Measurements from ENCODE around the gene SLC44A3. TPM values are rescaled to one million over a fixed set of nuclear protein-coding genes. Genes with fewer than 3 reads are reported as not detected.
A peak's percentile ranks its signal among the peaks of the same experiment; 100 is the strongest.

SLC44A3 gene
- polyA plus RNA-seq, 6 donors from 2014 or later, result not detected

DNA sequence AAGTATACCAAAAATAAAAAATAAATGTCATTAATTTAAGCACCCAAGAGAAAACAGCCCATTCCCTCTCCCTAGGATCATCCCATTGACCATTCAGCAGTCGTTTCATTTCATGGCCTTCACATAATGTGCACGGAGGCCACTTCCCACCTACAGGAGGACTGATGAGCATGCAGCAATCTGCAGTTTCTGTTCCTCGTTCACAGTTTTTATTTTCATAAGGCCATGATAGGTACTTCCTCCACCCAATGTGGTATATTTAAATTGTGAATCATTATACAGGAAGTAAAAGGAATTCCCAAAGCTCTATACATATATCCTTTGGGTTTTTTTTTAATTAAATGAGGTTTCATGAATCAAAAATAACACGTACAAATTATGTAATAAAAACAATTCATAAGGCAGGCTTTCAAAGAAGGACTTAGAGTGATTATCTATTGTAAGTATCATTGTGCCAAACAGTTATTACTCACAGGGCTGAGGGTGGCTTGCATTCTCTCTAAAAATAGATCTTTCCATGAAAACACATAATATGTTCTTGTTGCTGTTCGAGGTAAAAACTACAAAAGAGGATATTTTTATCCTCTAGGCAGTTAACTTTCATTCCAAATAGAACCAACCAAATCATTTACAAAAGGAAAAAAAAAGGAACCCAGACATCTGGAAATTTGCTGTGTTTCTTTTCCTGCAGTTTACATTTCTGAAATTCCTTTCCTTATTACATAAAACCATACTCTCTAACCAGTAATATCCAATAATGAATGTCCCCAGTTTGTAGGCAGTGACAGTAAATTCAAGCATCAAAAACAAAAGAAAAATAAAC, 27.5 kb upstream of the SLC44A3 start:
- H3K27ac Mint-ChIP-seq, result peak overlapping the region; percentile 29 to 86 (median 75)

DNA sequence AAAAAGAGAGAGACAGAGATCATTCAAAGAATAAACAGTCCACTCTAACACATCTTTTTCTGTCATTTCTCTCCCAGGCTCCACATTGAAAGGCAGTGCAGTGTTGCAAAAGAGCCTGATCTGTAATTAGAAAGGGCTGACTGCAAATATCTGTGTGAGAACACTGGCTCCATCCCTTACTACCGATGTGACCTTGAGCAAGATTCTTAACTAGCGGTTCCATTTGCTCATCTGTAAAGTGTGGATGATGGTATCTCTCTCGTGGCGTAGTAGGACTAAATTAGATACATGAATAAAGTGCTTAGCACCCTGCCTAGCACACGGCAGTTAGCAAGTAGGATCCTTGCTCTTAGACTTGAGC, 26.9 kb upstream of the SLC44A3 start:
- H3K36me3 Mint-ChIP-seq, result no peaks in the 10 kb centered on the region
- peaks cover 0 to 25% (median 4%) of the 10 kb centered on the region in 7 donors for H3K9me3 Mint-ChIP-seq
- H3K4me3 Mint-ChIP-seq, result peak overlapping the region in 4 of 8 donors; percentile 3 to 33 (median 22)
- DNase-seq, result no peak
- H3K27ac Mint-ChIP-seq, result peak overlapping the region in 4 of 6 donors; percentile 56 to 86 (median 74)
- H3K4me1 Mint-ChIP-seq, result peaks cover 36 to 49% (median 37%) of the 10 kb centered on the region in 3 donors
- H3K27me3 Mint-ChIP-seq, result no peaks in the 10 kb centered on the region
- no peak for ATAC-seq (ENCODE audit: low read depth in 2 of 2)

More for the DNA sequence above, 27.5 kb upstream of the SLC44A3 start:
- no peaks in the 10 kb centered on the region for H3K27me3 Mint-ChIP-seq
- peaks cover 0 to 25% (median 4%) of the 10 kb centered on the region in 7 donors for H3K9me3 Mint-ChIP-seq
- peak; percentile 83 to 88 for ATAC-seq (ENCODE audit: low read depth in 2 of 2)
- peaks cover 36 to 49% (median 37%) of the 10 kb centered on the region in 3 donors for H3K4me1 Mint-ChIP-seq
- H3K36me3 Mint-ChIP-seq, result no peaks in the 10 kb centered on the region
- peak; percentile 57 for DNase-seq
- peak overlapping the region; percentile 2 to 69 (median 46) for H3K4me3 Mint-ChIP-seq

DNA sequence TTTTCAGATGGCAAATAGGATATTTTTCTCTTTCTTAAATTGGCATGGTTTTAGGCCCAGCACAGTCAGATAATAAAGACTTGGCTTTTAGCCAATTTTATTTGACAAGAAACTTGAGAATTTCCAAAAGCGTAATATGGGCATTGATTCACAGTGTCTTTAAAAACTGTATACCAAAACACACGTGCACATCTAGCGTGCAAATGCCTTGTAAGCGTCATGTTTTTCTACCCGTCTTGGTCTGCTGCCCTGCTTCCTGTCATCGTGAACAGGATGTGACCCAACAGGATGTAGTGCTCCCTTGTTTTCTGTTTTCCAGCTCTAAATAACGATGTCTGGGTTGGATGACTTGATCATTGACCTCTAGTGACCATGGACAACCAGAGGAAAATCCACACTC, 24.7 kb upstream of the SLC44A3 start:
- peak overlapping the region; percentile 64 to 96 (median 84) for H3K27ac Mint-ChIP-seq
- peaks cover 0 to 25% (median 4%) of the 10 kb centered on the region in 7 donors for H3K9me3 Mint-ChIP-seq
- H3K36me3 Mint-ChIP-seq, result no peaks in the 10 kb centered on the region
- H3K4me1 Mint-ChIP-seq, result peaks cover 36 to 49% (median 37%) of the 10 kb centered on the region in 3 donors
- H3K4me3 Mint-ChIP-seq, result peak overlapping the region in 6 of 8 donors; percentile 9 to 79 (median 66)
- DNase-seq, result peak; percentile 50
- no peaks in the 10 kb centered on the region for H3K27me3 Mint-ChIP-seq
- ATAC-seq (ENCODE audit: low read depth in 2 of 2), result peak; percentile 80 to 82

DNA sequence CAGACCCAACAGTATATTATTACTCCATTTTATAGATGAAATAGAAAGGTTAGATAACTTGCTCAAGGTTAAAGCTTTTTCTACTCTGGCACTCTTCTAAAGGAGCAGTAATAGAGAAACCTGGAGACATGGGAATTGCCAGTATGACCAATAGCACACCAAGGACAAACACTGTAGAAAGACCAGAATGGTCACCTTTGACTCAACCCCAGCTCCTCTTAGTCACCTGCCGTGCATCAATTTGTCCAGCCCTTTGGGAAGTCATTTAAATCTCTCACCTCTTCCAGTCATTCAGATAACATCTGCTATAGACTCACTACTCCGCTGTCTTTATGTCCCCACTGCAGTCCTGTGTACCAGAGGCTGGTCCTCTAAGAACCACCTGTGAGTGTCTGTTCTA, 23.9 kb upstream of the SLC44A3 start:
- Mint-ChIP-seq H3K4me3 (peak overlapping the region in 5 of 8 donors; percentile 13 to 80 (median 53)), H3K27ac (peak overlapping the region; percentile 2 to 96 (median 84)), H3K4me1 (peaks cover 36 to 44% (median 37%) of the 10 kb centered on the region in 3 donors), H3K27me3 (no peaks in the 10 kb centered on the region), H3K36me3 (no peaks in the 10 kb centered on the region), H3K9me3 (peaks cover 0 to 25% (median 4%) of the 10 kb centered on the region in 7 donors)
- DNase-seq, result no peak
- no peak for ATAC-seq (ENCODE audit: low read depth in 2 of 2)

DNA sequence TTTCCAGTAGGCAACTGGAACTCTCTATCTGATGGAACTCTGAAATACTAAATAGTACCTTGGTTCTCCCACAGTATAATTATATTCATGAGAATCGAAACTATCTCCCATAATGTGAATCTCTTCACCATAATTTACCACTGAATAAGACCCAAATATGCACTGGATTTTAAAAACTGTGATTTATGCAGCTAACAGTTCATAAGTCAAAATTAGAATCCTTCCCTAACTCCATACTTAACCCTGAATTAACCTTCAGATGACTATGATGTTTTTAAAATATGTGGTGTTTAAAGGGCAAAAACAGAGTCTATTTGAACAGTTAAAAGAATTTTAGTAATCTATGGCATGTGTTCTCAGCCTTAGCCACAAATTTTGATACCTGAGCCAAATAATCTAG, 22.9 kb upstream of the SLC44A3 start:
- H3K9me3 Mint-ChIP-seq, result peaks cover 0 to 25% (median 4%) of the 10 kb centered on the region in 7 donors
- H3K36me3 Mint-ChIP-seq, result no peaks in the 10 kb centered on the region
- H3K27ac Mint-ChIP-seq, result peak overlapping the region in 4 of 6 donors; percentile 54 to 88 (median 64)
- no peaks in the 10 kb centered on the region for H3K27me3 Mint-ChIP-seq
- ATAC-seq (ENCODE audit: low read depth in 2 of 2) (no peak), DNase-seq (no peak)
- H3K4me3 Mint-ChIP-seq, result no peak overlapping the region
- peaks cover 33 to 41% (median 37%) of the 10 kb centered on the region in 3 donors for H3K4me1 Mint-ChIP-seq

DNA sequence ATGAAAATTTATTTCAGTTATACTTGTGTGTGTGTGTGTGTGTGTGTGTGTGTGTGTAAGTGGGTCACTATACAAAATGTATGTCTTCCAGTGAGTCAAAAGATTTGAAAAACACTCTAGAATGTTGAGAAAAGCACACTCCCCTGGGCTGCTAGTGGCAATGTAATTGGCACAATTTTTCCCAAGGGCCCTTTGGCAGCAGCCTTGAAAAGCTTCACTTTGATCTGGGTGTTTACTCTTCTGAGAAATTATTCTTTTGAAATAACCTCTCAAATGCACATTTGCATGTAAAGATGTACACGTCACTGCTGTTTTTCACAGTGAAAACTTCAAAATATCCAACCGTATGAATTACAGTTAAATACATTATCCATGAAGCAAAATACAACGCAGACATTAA, 22.1 kb upstream of the SLC44A3 start:
- H3K27ac Mint-ChIP-seq, result peak overlapping the region in 1 of 6 donors; percentile 88
- peaks cover 26 to 33% (median 33%) of the 10 kb centered on the region in 3 donors for H3K4me1 Mint-ChIP-seq
- ATAC-seq (ENCODE audit: low read depth in 2 of 2), result no peak
- no peak for DNase-seq
- H3K4me3 Mint-ChIP-seq, result no peak overlapping the region
- H3K9me3 Mint-ChIP-seq, result peaks cover 0 to 18% (median 4%) of the 10 kb centered on the region in 7 donors
- no peaks in the 10 kb centered on the region for H3K36me3 Mint-ChIP-seq
- H3K27me3 Mint-ChIP-seq, result no peaks in the 10 kb centered on the region

DNA sequence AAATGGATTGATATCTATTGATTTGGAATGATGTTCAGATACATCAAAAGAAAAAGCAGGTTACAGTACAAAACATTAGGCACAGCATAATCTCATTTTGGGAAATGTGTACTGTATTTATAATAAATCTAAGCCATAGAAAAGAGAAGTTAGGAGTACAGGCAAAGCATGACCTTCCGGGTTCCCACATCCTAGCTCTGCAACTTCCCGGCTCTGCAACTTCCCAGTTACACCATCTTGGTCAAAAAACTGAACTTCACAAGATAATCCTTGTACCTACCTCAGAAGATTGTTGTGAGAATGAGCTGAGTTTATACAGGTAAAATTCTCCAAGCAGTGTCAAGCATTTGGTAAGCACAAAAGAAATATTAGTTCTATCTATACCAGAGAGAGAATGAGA, 21.7 kb upstream of the SLC44A3 start:
- Mint-ChIP-seq H3K9me3 (peaks cover 0 to 17% (median 4%) of the 10 kb centered on the region in 7 donors), H3K4me1 (peaks cover 22 to 29% (median 29%) of the 10 kb centered on the region in 3 donors), H3K36me3 (no peaks in the 10 kb centered on the region), H3K27ac (peak overlapping the region in 3 of 6 donors; percentile 30 to 68 (median 67)), H3K27me3 (no peaks in the 10 kb centered on the region), H3K4me3 (peak overlapping the region in 1 of 8 donors; percentile 13)
- ATAC-seq (ENCODE audit: low read depth in 2 of 2), result no peak
- no peak for DNase-seq

GRCh38 chr1:94799206-94799605, 21.0 kb upstream of the SLC44A3 start:
- H3K36me3 Mint-ChIP-seq, result no peaks in the 10 kb centered on the region
- no peak overlapping the region for H3K4me3 Mint-ChIP-seq
- no peaks in the 10 kb centered on the region for H3K27me3 Mint-ChIP-seq
- H3K9me3 Mint-ChIP-seq, result peaks cover 0 to 17% (median 4%) of the 10 kb centered on the region in 7 donors
- peaks cover 21 to 29% (median 28%) of the 10 kb centered on the region in 3 donors for H3K4me1 Mint-ChIP-seq
- H3K27ac Mint-ChIP-seq, result peak overlapping the region in 2 of 6 donors; percentile 17 to 30
- no peak for ATAC-seq (ENCODE audit: low read depth in 2 of 2)
- DNase-seq, result no peak

GRCh38 chr1:94801919-94802546, 18.1 kb upstream of the SLC44A3 start:
- Mint-ChIP-seq H3K4me1 (peaks cover 7 to 9% (median 7%) of the 10 kb centered on the region in 3 donors), H3K4me3 (peak overlapping the region in 3 of 8 donors; percentile 17 to 26 (median 26)), H3K9me3 (no peaks in the 10 kb centered on the region), H3K36me3 (no peaks in the 10 kb centered on the region), H3K27me3 (peaks cover 0 to 14% (median 4%) of the 10 kb centered on the region in 3 donors), H3K27ac (peak overlapping the region in 3 of 6 donors; percentile 28 to 56 (median 42))
- peak; percentile 31 for DNase-seq
- ATAC-seq (ENCODE audit: low read depth in 2 of 2), result peak; percentile 77 to 80

DNA sequence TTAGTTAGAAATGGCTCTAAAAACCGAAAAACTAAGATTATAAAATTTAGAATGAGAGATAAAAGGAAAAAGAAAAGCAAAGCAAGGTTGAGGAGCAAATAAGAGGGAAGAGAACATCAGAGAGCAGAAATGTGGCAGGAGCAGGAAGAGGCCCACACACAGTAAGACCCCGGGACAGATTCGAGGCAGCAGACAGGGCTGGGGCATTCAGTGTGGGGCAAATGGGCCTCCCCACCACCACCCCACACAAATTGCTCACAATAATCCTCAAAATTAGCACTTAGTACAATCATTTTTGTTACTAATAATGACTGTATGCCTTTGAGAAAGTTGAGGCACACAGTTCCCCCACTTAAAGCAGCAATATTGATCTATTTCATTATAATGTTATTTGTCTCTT, 17.1 kb upstream of the SLC44A3 start:
- no peak overlapping the region for H3K4me3 Mint-ChIP-seq
- ATAC-seq (ENCODE audit: low read depth in 2 of 2), result no peak
- peak overlapping the region in 1 of 6 donors; percentile 42 for H3K27ac Mint-ChIP-seq
- H3K36me3 Mint-ChIP-seq, result no peaks in the 10 kb centered on the region
- no peak for DNase-seq
- peaks cover 7 to 9% (median 7%) of the 10 kb centered on the region in 3 donors for H3K4me1 Mint-ChIP-seq
- H3K27me3 Mint-ChIP-seq, result peaks cover 0 to 17% (median 4%) of the 10 kb centered on the region in 3 donors
- no peaks in the 10 kb centered on the region for H3K9me3 Mint-ChIP-seq

DNA sequence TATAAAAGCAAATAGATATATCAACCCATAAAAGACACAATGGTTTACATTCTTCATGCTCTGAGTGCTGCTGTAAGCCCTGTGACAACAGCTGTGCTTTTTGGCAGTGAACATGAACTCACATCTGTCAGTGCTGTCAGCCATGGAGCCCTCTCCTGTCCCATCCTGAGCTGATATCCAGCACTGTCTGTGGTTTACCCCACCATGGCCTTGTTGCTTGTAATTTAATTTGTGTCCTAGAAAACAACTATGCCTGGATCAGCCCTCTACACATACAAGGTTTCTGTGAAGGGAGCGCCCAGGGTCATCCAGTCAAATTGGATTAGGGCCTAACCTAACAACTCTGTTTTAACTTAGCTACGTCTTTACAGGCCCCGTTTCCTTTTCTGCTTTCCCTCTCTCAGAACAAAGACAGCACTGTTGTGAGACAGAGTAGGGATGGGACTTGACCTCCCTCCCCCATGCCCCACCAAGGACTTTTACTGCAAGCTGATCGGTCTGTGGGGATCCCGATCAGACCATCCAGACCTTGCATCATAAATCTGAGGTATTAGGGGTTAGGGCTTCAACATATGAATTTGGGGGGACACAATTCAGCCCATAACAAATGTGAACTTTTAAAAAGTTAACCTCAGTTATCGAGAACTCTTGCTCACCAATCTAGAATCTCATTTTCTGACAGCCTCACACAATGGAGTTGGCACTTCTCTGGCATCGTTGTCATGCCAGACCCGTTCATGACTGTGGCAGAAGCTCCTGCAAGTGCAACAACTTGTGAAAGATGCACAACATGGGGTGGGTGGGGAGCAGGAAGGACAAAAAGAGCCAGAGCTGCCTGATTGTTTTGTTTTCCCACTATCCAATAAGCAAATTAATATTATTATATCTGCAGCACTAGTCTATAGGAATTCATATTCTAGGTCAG, 16.4 kb upstream of the SLC44A3 start:
- ATAC-seq (ENCODE audit: low read depth in 2 of 2) (no peak), DNase-seq (no peak)
- peaks cover 0 to 17% (median 4%) of the 10 kb centered on the region in 3 donors for H3K27me3 Mint-ChIP-seq
- no peaks in the 10 kb centered on the region for H3K9me3 Mint-ChIP-seq
- H3K4me3 Mint-ChIP-seq, result no peak overlapping the region
- H3K36me3 Mint-ChIP-seq, result no peaks in the 10 kb centered on the region
- peak overlapping the region in 3 of 6 donors; percentile 42 to 65 (median 61) for H3K27ac Mint-ChIP-seq
- peaks cover 7 to 9% (median 7%) of the 10 kb centered on the region in 3 donors for H3K4me1 Mint-ChIP-seq

- Mint-ChIP-seq H3K27me3 (peaks cover 0 to 17% (median 4%) of the 10 kb centered on the region in 3 donors), H3K9me3 (no peaks in the 10 kb centered on the region), H3K4me1 (peaks cover 7 to 9% (median 7%) of the 10 kb centered on the region in 3 donors), H3K36me3 (no peaks in the 10 kb centered on the region), H3K4me3 (no peak overlapping the region), H3K27ac (no peak overlapping the region)
- DNase-seq (no peak), ATAC-seq (ENCODE audit: low read depth in 2 of 2) (no peak)
Measured at GRCh38 chr1:94804442-94804837, 15.7 kb upstream of the SLC44A3 start.
